ENCODE measurements around the gene HOXA3.

The HOXA3 gene

DNA sequence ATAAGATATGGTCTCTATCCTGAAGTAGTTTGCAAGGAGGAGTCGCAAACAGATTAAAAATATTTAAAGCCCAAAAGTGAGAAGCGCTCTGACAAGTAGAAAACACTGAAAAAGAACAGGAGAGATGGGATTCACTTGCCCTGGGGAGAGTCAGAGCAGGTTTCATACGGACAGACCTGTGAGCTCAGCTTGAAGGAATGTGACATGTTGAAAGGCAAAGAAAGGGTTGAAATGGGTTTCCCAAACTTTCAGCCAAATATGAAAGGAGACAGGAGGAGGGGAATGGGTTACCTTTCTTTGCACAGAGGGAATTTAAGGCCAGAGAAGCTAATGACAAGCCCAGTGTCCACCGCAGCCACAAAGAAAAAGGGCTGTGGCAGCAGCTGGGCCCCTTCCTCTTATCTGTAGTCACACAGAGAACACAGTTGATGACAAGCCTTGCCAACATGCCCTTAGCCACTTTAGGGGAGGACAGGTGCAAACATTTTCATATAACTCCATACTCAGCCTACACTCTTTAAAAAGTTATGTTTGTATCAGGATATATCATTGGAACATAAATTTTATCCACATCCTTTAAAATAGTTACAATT is 71.4 kb downstream of the HOXA3 start (continued):
- TF ChIP-seq, protein P1, sequence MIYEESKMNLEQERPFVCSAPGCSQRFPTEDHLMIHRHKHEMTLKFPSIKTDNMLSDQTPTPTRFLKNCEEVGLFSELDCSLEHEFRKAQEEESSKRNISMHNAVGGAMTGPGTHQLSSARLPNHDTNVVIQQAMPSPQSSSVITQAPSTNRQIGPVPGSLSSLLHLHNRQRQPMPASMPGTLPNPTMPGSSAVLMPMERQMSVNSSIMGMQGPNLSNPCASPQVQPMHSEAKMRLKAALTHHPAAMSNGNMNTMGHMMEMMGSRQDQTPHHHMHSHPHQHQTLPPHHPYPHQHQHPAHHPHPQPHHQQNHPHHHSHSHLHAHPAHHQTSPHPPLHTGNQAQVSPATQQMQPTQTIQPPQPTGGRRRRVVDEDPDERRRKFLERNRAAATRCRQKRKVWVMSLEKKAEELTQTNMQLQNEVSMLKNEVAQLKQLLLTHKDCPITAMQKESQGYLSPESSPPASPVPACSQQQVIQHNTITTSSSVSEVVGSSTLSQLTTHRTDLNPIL (CRISPR knock-in tag; IDR thresholded peaks at IDR 0.05; ENCODE audit: low read depth), result no peak
- TF ChIP-seq ZFP30 (CRISPR knock-in tag; IDR thresholded peaks at IDR 0.05) (no peak), ZNF70 (CRISPR knock-in tag; IDR thresholded peaks at IDR 0.05) (no peak), ARNTL (CRISPR knock-in tag; IDR thresholded peaks at IDR 0.05; ENCODE audit: borderline replicate concordance, low read depth) (no peak), PPARA (CRISPR knock-in tag; IDR thresholded peaks at IDR 0.05; ENCODE audit: borderline replicate concordance) (no peak), GLIS3 (CRISPR knock-in tag; IDR thresholded peaks at IDR 0.05) (no peak), ZFP3 (CRISPR knock-in tag; IDR thresholded peaks at IDR 0.05) (no peak), TSHZ2 (CRISPR knock-in tag; IDR thresholded peaks at IDR 0.05) (no peak)

GRCh38 chr7:27079234-27079975 is 73.0 kb downstream of the HOXA3 start:
- no peak for ATAC-seq
- TF ChIP-seq ZNF565 (CRISPR knock-in tag; conservative IDR thresholded peaks at IDR 0.05; ENCODE audit: low read depth) (no peak), GLIS3 (CRISPR knock-in tag; IDR thresholded peaks at IDR 0.05) (no peak), TCF4 (CRISPR knock-in tag; IDR thresholded peaks at IDR 0.05; ENCODE audit: borderline replicate concordance) (no peak), BACH2 (CRISPR knock-in tag; IDR thresholded peaks at IDR 0.05; ENCODE audit: borderline replicate concordance) (no peak), RARB (CRISPR knock-in tag; IDR thresholded peaks at IDR 0.05) (no peak), PPARA (CRISPR knock-in tag; IDR thresholded peaks at IDR 0.05; ENCODE audit: borderline replicate concordance) (no peak), CSRNP3 (CRISPR knock-in tag; IDR thresholded peaks at IDR 0.05) (no peak), CSDC2 (CRISPR knock-in tag; IDR thresholded peaks at IDR 0.05) (no peak)

GRCh38 chr7:27078616-27079233 is 73.7 kb downstream of the HOXA3 start:
- TF ChIP-seq, protein P2, sequence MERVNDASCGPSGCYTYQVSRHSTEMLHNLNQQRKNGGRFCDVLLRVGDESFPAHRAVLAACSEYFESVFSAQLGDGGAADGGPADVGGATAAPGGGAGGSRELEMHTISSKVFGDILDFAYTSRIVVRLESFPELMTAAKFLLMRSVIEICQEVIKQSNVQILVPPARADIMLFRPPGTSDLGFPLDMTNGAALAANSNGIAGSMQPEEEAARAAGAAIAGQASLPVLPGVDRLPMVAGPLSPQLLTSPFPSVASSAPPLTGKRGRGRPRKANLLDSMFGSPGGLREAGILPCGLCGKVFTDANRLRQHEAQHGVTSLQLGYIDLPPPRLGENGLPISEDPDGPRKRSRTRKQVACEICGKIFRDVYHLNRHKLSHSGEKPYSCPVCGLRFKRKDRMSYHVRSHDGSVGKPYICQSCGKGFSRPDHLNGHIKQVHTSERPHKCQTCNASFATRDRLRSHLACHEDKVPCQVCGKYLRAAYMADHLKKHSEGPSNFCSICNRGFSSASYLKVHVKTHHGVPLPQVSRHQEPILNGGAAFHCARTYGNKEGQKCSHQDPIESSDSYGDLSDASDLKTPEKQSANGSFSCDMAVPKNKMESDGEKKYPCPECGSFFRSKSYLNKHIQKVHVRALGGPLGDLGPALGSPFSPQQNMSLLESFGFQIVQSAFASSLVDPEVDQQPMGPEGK (CRISPR knock-in tag; IDR thresholded peaks at IDR 0.05; ENCODE audit: borderline replicate concordance), result no peak
- TF ChIP-seq BACH2 (CRISPR knock-in tag; IDR thresholded peaks at IDR 0.05; ENCODE audit: borderline replicate concordance), result no peak
- TF ChIP-seq ZC3H10 (CRISPR knock-in tag; IDR thresholded peaks at IDR 0.05), result no peak
- TF ChIP-seq ZFP30 (CRISPR knock-in tag; IDR thresholded peaks at IDR 0.05), result no peak
- no peak for TF ChIP-seq ZNF565 (CRISPR knock-in tag; conservative IDR thresholded peaks at IDR 0.05; ENCODE audit: low read depth)
- TF ChIP-seq CSRNP3 (CRISPR knock-in tag; IDR thresholded peaks at IDR 0.05), result no peak
- no peak for TF ChIP-seq TCF4 (CRISPR knock-in tag; IDR thresholded peaks at IDR 0.05; ENCODE audit: borderline replicate concordance)
- no peak for TF ChIP-seq GLIS3 (CRISPR knock-in tag; IDR thresholded peaks at IDR 0.05)
- TF ChIP-seq CSDC2 (CRISPR knock-in tag; IDR thresholded peaks at IDR 0.05), result no peak
- no peak for TF ChIP-seq ESRRG (CRISPR knock-in tag; IDR thresholded peaks at IDR 0.05)
- TF ChIP-seq, protein P1 (CRISPR knock-in tag; IDR thresholded peaks at IDR 0.05; ENCODE audit: low read depth), result no peak
- TF ChIP-seq ARNTL (CRISPR knock-in tag; IDR thresholded peaks at IDR 0.05; ENCODE audit: borderline replicate concordance, low read depth), result no peak
- no peak for TF ChIP-seq POU6F1 (CRISPR knock-in tag; IDR thresholded peaks at IDR 0.05; ENCODE audit: borderline replicate concordance, low read depth)
- no peak for TF ChIP-seq TOX (CRISPR knock-in tag; IDR thresholded peaks at IDR 0.05; ENCODE audit: borderline replicate concordance)
- ATAC-seq, result no peak
